Muscle layer of colon (tissue), 2 donors: Measurements from ENCODE around the gene ZRANB2.

ENCODE experiments used
- H3K27ac ChIP-seq: one replicate; pipeline ENCODE4 v1.7.0; 2013; ENCODE audit warnings: low read depth, mild to moderate bottlenecking, low read length, moderate library complexity
- H3K27me3 ChIP-seq, 2 donors: one replicate each; pipeline ENCODE4 v1.7.0; 2013; ENCODE audit warnings: low read length in 2 of 2, mild to moderate bottlenecking in 2 of 2; ENCODE audit not compliant: insufficient read depth in 2 of 2, control insufficient read depth in 1 of 2
- H3K36me3 ChIP-seq: one replicate; pipeline ENCODE4 v1.7.0; 2013; ENCODE audit warnings: mild to moderate bottlenecking, low read length; ENCODE audit not compliant: insufficient read depth
- H3K4me1 ChIP-seq: one replicate; pipeline ENCODE4 v1.7.0; 2013; ENCODE audit warnings: mild to moderate bottlenecking, low read length; ENCODE audit not compliant: insufficient read depth
- H3K4me3 ChIP-seq, 2 donors: one replicate each; pipeline ENCODE4 v1.7.0; 2013; ENCODE audit warnings: low read length in 2 of 2, low read depth in 1 of 2, mild to moderate bottlenecking in 1 of 2, moderate library complexity in 1 of 2
- H3K9ac ChIP-seq: one replicate; pipeline ENCODE4 v1.7.0; 2013; ENCODE audit warnings: low read length
- H3K9me3 ChIP-seq: one replicate; pipeline ENCODE4 v1.7.0; 2013; ENCODE audit warnings: mild to moderate bottlenecking, low read length
- donor health status: abdominal sarcoma.
- donor health status: Adenocarcinoma of cecum.

ZRANB2 gene

DNA sequence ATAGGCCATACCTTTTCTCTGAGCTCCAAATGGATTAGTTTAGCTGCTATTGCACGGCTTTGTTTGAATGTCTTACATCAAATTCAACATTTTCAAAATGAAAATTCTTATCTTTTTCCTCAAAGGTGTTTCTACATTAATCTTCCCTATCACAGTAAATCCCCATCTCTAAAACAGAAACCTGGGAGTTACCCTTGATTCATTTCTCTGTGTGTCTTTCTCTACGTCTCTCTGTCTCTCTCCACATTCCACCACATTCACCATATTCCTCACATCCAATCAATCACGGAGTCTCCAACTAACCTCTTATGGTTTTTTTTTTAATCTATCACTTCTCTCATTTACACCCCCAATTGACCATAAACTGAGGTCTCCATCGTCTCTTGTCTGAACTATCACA is 57.3 kb downstream of the ZRANB2 start:
- no peaks in the 10 kb centered on the region for H3K36me3 ChIP-seq
- H3K4me3 ChIP-seq: no peak overlapping the region
- H3K4me1 ChIP-seq: no peaks in the 10 kb centered on the region
- H3K9me3 ChIP-seq: no peaks in the 10 kb centered on the region
- no peak overlapping the region for H3K9ac ChIP-seq
- H3K27me3 ChIP-seq: no peaks in the 10 kb centered on the region
- no peak overlapping the region for H3K27ac ChIP-seq

DNA sequence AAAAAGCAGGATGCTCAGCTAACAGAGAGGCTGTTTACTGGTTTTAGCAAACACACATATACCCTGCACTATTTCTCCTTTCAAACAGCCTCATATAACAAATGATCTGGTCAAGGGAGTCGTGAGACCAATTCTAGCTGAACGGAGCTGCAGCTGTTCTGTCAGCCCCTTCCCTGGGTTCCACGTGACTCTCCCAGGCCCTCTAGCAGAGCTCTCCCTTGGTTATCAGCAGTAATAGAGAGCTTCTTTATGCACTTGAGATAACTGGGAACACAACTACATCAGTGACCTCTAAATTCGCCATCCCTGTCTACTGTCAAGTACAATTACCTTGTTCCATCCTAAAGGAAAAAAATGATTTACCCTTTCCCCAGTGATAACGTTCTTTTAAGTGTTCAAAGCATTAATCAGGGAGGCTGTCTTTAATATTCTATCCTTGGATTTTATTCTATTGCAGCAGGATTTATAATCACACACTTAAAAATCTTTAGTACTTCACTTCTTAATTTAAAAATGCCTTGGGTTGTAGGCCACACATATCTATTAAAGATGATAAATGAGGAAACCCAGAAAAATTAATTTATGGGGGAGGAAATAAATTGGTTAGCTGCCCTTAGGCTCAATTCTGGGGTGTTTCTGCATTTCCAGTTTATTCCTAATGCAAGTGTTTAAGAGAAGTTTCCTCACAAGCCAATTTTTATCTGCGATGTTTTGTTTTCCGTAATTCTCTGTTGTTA is 61.4 kb downstream of the ZRANB2 start:
- Histone ChIP-seq H3K4me3 (no peak overlapping the region), H3K9me3 (no peaks in the 10 kb centered on the region), H3K27me3 (no peaks in the 10 kb centered on the region), H3K27ac (no peak overlapping the region), H3K9ac (no peak overlapping the region), H3K36me3 (no peaks in the 10 kb centered on the region), H3K4me1 (no peaks in the 10 kb centered on the region)

DNA sequence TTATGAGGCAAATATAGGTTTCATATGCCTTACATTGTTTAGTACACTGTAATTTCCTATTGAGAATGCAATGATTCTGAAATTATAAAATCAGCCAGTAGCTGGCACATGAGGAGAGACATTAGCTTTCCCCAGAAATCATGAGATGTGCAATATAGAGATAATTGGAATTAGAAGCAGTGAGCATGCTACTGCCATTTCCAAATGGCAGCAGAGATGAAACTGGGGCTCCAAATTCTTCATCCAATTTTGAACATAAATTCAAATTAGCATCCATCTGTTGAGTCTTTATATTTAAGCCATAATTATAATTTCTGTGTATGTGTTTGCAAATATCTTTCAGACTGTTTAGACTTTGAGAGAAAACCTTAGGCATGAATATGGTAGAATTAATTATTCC is 62.0 kb downstream of the ZRANB2 start:
- H3K4me3 ChIP-seq: no peak overlapping the region
- H3K36me3 ChIP-seq: no peaks in the 10 kb centered on the region
- H3K9me3 ChIP-seq: no peaks in the 10 kb centered on the region
- H3K27ac ChIP-seq: no peak overlapping the region
- H3K27me3 ChIP-seq: no peaks in the 10 kb centered on the region
- H3K4me1 ChIP-seq: no peaks in the 10 kb centered on the region
- no peak overlapping the region for H3K9ac ChIP-seq

DNA sequence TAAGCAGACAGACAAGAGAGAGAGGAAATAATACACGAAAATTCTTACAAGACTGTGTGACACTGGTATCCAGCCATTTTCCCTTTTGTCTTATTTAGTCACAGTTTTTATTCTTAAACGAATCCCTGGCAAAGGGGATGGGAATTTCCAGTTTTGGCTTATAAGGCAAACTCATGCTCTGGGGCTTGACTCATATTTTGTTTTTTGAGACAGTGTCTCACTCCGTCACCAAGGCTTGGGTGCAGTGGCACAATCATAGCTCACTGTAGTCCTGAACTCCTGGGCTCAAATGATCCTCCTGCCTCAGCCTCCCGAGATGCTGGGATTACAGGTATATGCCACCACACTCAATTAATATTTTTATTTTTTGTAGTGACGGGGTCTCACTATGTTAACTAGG is 65.1 kb downstream of the ZRANB2 start:
- no peaks in the 10 kb centered on the region for H3K27me3 ChIP-seq
- H3K4me1 ChIP-seq: no peaks in the 10 kb centered on the region
- no peak overlapping the region for H3K27ac ChIP-seq
- H3K9ac ChIP-seq: no peak overlapping the region
- no peaks in the 10 kb centered on the region for H3K36me3 ChIP-seq
- H3K4me3 ChIP-seq: no peak overlapping the region
- no peaks in the 10 kb centered on the region for H3K9me3 ChIP-seq

DNA sequence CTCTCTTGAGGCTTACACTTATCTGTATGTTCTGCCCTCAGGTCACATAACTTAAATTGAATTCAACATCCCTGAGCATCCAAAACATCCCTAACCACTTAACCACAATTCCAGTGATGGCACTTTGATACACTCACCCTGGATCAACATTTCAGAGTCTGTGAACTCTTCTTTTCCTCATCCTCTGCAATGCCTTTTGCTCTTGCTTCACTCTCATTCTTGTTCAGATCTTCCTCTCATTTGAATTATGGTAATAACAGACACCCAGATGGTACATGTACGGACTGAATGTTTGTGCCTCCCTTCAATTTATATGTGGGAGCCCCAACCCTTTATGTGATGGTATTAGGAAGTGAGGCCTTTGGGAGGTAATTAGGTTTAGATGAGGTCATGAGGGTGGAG is 66.7 kb downstream of the ZRANB2 start:
- H3K4me3 ChIP-seq: no peak overlapping the region
- H3K27ac ChIP-seq: no peak overlapping the region
- no peaks in the 10 kb centered on the region for H3K36me3 ChIP-seq
- no peaks in the 10 kb centered on the region for H3K9me3 ChIP-seq
- no peak overlapping the region for H3K9ac ChIP-seq
- H3K27me3 ChIP-seq: no peaks in the 10 kb centered on the region
- no peaks in the 10 kb centered on the region for H3K4me1 ChIP-seq
